Omental fat pad (tissue), 4 donors: ENCODE data around the gene MACROD2. TPM values are rescaled to one million over a fixed set of nuclear protein-coding genes. Genes with fewer than 3 reads are reported as not detected.

ENCODE experiments used
- ATAC-seq: fragments of 150-250 bp; one replicate; pipeline ENCODE4 v1.9.1; 2016; ENCODE audit warnings: mild to moderate bottlenecking, moderate library complexity; ENCODE audit not compliant: low FRiP score
- DNase-seq: peaks from one replicate; pipeline ENCODE4 v3.0.0-alpha.2; 2019; ENCODE audit warnings: low spot score
- CTCF ChIP-seq, 3 donors: fragments of 450-650 bp; IDR thresholded peaks; one replicate each; pipeline ENCODE4 v1.5.1; 2016 to 2017; ENCODE audit warnings: antibody characterized with exemption in 3 of 3, mild to moderate bottlenecking in 3 of 3, moderate library complexity in 2 of 3
- total RNA-seq, 4 donors: library from RNA; depleted of rRNA; stranded (reverse); fragments of >200 nt; gene quantifications; one replicate each; pipeline ENCODE4 v1.1.0, GENCODE V29; 2016

Gene MACROD2
- total RNA-seq, 4 donors from 2014 or later: 6.8 to 54.1 (median 7.4) TPM

DNA sequence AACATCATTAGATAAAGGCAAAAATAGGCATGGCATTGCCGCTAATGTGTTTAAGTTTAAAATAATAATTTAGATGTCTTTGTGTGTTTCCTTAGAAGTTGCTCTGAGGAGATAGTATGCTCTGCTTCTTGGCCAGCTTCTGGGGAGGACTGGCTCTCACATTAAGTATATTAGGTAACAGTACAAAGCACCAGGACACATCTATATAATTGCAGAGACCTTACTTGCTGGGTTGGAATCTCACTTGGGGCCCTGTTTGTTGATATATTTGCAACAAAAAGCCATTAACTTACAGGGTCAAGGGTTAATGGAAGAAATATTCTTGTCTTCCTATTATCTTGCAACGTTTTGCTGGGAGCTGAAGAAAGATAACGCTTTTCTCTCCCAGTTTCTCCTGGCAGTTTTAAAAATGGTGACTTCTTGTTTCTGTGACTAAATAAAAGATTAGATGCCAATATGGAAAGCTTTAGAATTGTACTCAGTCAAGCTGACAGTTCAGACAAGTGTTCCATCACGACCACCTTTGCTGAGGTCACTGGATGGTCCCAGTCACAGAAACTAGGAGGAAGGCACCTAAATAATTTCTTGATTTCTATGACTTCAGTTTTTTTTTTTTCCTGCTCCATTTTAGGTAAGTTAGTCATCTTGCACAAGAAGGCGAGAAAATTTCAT, 804.4 kb downstream of the MACROD2 start:
- no peak for TF ChIP-seq CTCF (IDR thresholded peaks at IDR 0.05)
- no peak for ATAC-seq
- DNase-seq: no peak

DNA sequence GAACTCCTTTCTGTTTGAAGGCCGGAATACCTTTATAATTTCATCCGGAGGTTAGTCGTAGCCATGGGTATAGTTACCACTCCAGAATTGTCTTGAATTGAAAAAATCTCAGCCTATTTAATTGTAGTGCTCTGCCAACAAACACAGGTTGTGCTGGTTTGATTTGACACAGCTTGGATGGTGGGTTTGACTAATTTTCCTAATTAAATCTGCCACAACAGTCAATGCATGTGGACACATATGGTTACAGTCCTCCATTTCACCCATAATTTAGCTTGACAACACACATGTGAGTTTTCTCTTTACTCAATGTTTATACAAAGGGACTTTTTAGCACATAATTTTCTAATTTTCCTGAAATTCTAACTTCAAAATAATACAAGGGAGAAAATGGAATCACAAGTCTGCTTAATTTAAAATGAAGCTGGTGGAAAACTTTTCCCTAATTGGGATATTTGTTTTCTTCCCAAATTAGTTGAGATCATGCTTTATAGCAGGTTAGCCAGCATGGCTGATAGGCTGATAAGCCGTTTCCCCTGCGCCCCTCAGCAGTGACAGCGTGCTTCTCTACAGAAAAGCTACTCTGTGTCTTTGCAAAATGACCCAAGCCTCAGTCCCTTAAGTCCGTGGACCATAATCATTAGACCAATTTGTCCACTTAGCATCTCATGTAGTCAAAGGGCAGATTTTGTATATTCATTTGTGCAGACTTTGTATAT, 805.5 kb downstream of the MACROD2 start:
- DNase-seq: no peak
- no peak for TF ChIP-seq CTCF (IDR thresholded peaks at IDR 0.05)
- ATAC-seq: no peak

GRCh38 chr20:14801591-14802325, 806.4 kb downstream of the MACROD2 start:
- no peak for DNase-seq
- TF ChIP-seq CTCF (IDR thresholded peaks at IDR 0.05): no peak
- no peak for ATAC-seq

GRCh38 chr20:14807224-14807623, 811.9 kb downstream of the MACROD2 start:
- DNase-seq (no peak), ATAC-seq (no peak)
- no peak for TF ChIP-seq CTCF (IDR thresholded peaks at IDR 0.05)

DNA sequence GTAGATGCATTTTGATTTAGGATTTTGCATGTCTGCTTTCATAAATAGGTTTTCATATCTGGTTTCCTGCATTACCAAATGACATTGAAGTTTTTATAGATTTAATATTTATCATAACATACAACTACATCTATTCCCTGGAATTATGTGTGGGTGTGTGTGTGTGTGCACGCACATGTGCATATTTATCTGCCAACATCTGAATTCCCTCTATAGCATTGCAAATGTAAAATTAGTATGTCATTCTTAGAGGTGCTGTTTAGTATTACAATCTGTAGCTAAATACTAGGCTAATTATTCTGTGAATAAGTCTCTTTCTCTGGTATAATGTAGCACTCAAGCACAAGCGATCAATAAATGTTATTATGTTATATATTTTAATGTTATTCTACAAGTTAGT, 820.0 kb downstream of the MACROD2 start:
- ATAC-seq: no peak
- TF ChIP-seq CTCF (IDR thresholded peaks at IDR 0.05): no peak
- DNase-seq: no peak

- TF ChIP-seq CTCF (IDR thresholded peaks at IDR 0.05): no peak
These were observed 821.2 kb downstream of the MACROD2 start for GRCh38 chr20:14816471-14816870.

More at GRCh38 chr20:14816471-14816870, 821.2 kb downstream of the MACROD2 start:
- ATAC-seq: no peak
- DNase-seq: no peak
